ENCODE data around the gene DEXI.
"Not testable (repeated sequence)": the region's sequence is repeated elsewhere in the genome, so short reads cannot be mapped to it uniquely, and the experiment has no call there.

The DEXI gene

GRCh38 chr16:10940501-10941079 is 1.7 kb downstream of the DEXI start:
- peak; percentile 20 for DNase-seq

- DNase-seq, result no peak
These were observed 2.5 kb downstream of the DEXI start for GRCh38 chr16:10939649-10940234.

GRCh38 chr16:10938796-10939648 is 3.2 kb downstream of the DEXI start:
- DNase-seq, result no peak

- no peak for DNase-seq
These were observed 3.9 kb downstream of the DEXI start for GRCh38 chr16:10938321-10938720.

- no peak for DNase-seq
These were observed 5.0 kb downstream of the DEXI start for GRCh38 chr16:10937068-10937859.

DNA sequence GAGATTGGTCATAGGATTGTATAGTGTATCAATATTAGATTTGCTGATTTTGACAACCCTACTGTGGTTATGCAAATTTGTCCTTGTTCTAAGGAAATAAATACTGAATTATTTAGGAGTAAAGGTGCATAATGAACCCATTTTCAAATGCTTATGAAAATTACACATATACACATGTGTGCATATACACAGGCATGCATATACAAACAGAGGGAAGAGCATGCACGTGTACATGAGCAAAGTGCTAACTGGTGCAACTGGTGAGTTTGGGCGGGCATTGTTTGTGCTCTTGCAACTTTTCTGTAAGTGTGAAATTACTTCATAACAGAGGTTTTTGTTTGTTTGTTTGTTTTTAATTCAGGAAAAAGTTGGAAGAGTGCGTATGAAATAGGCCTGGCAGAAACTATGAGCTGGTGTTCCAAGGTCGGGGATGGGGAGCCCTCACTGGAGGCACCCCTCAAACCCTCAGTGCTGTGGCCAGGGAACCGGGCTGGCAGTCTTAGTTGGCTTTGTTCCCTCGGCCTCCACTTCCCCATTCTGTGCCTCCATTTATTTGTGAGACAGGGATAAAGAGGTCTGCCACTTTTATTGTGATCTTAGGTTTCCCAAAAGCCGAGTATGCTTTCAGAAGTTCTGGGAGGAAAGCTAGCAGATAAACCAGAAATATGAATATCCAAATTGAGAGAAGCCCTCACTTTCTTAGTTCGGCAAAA is 5.8 kb downstream of the DEXI start:
- no peak for DNase-seq

DNA sequence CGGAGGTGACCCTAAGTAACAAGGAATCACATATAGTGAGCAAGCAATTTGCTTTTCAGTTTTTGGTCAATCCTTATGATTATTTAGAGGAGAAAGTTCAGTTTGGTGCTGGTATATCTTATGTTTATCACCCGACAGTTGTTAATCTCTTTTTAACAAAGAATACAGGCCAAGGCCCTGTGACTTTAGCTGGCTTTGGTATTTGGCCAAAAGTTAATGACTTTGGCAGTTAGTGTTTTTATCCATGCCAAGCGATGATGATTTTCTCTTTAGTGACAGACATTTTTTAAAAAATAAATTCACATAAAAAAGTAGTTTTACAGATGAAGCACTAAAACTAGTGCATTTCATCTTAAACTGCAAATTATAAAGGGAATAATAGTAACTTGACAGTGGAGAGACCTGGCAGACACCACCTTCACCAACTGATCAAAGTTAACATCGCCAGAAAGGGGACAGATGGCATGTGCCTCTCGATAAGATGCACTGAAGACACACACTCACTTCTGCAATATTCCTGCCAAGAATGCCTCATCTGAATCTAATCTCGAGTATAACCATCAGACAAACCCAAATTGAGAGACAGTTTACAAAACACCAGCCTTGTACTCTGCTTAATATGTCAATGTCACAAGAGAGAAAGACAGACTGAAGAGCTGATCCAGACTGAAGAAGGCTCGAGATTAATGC is 6.9 kb downstream of the DEXI start:
- DNase-seq, result no peak

GRCh38 chr16:10934325-10935107 is 7.8 kb downstream of the DEXI start:
- DNase-seq, result no peak

DNA sequence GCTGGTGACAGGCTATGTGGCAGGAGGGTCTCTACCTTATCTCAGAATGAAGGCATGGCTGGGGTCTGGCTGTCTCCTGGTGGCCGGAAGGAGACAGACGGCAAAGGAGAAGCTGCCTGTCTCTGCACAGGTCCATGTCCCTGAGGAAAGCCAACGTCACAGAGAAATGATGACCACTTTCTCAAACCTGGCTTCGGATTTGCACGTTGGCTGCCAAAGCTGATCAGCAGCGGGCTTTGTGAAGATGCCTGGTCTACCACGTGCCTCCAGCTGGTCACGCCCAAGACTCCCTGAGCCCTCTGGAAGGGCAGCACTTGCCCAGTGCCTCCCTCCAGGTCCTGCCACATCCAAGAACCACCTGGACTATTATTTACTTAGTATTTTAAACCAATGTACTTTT is 8.4 kb downstream of the DEXI start:
- no peak for DNase-seq

- DNase-seq, result no peak
These were observed 9.1 kb downstream of the DEXI start for GRCh38 chr16:10932959-10933710.

DNA sequence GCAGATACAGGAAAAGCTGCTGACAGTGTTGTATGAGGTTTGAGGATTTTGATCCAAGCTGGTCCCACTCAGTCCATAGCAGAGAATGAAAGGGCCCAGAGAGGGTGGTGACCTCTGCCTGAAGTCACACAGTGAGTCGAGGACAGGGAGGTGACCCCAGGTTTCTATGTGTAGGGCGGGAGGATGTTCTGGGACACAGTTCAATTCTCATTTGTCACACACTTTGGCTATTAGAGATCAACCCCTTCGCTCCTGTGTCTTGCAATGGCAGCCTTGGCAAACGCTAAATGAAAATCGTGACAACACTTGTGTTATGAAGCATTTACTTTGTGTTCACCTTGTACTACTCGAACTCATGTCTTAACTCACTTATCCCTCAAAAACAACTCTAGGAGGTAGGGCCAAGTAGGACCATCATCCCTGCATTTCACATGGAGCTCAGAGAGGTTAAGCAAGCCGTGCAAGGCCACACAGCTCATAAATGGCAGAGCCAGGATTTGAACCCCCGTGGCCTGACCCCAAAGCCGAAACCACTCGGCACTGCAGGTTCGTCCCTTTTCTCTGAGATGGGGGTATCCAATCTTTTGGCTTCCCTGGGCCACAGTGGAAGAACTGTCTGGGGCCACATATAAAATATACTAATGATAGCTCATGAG is 10.2 kb downstream of the DEXI start:
- DNase-seq, result no peak

DNA sequence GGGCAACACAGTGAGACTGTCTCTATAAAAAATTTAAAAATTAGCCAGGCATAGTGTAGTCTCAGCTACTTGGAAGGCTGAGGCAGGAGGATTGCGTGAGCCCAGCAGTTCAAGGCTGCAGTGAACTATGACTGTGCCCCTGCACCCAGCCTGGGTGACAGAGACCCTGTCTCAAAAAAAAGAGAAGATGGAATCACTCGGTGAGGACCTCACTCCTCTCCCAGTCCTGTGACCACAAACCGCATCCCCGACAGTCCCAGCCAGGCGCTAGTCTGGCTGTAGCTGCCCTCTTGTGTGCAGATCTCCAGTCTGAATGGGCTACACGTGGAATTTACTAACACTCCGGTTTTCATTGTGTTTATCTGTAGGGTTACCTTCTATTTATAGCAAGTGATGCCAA is 11.1 kb downstream of the DEXI start:
- no peak for DNase-seq

DNA sequence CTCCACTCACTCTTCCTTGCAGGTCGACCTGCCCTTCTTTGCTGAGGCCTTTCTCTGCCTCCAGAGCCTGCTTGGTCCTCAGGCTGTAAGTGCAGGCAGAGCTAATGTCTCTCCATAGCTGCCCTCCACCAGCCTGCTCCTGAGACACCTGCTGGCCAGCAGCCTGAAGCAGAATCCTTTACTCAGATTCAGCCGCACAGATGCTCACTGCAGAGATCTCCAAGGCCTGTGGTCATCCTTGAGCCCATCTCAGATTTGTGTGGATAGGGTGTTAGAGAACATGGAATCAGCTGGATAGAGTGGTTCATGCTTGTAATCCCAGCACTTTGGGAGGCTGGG is 11.5 kb downstream of the DEXI start:
- no peak for DNase-seq

- no peak for DNase-seq
These were observed 12.2 kb downstream of the DEXI start for GRCh38 chr16:10929853-10930754.

- DNase-seq, result not testable (repeated sequence)
These were observed 13.2 kb downstream of the DEXI start for GRCh38 chr16:10929097-10929496.

DNA sequence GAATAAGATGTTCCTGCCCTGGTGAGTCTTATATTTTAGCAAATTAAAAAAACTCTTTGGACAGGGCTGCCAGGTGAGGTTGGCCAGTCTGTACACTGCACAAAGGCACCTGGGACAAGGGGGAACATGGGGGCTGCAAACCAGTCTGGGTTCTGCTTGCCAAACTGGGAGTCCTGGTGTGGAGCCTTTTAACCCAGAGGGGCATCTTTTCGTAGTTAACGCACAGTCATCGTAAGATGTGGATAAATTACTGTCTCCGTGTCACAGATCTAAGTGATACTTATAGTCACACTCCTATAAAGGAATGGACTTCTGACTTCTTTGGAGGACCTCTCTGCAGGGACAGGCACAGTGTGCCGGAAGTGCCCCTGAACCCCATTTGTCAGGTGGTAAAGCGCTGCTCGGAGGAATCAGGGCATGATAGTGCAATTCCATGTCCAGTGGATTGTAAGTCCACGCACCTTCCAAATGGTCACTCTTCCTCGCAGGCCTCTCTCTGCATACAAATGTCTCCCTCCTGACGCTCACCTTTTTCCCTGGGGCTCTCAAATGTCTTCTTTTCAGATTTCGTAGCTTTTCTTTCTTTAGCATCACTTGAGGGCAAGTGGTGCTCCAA is 14.7 kb downstream of the DEXI start:
- no peak for DNase-seq

DNA sequence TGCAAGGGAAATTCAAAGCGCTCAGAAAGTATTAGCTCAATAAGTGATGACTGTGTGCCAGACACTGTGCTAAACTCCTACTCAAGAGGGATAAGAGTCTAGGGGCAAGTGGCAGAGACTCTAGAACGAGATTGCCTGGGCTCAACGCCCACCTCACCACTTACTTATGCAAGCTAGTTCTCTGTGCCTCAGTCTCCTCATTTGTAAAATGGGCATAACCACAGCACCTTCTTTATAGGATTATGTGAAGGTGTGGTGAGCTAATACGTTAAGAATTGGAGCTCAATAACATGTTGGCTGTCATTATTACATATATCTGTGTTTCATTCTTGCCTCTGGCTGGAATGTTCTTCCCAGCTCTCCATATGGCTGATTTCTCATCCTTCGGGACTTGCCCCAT is 15.4 kb downstream of the DEXI start:
- DNase-seq, result no peak

- DNase-seq, result no peak
These were observed 16.2 kb downstream of the DEXI start for GRCh38 chr16:10926094-10926493.
